Stimulated activated CD8-positive, alpha-beta memory T cell treated with anti-CD3 and anti-CD28 coated beads, Interleukin-2, amount 100 ng/mL, for 1 hour (primary cell): Measurements from ENCODE around the gene AGRN.
"Not testable (repeated sequence)": the region's sequence is repeated elsewhere in the genome, so short reads cannot be mapped to it uniquely, and the experiment has no call there.

Source experiments
- DNase-seq, 2 donors: peaks; one replicate each; pipeline ENCODE4 v3.0.0-alpha.2; 2020; ENCODE audit warnings: low read depth in 2 of 2

AGRN gene

GRCh38 chr1:981955-982558 lies 37.9 kb upstream of the AGRN start, which contains the start of gene PERM1:
PERM1 (minus strand) TSS chr1:982093; CDS start chr1:981029, 1,064 bp downstream.
- no peak for DNase-seq

- no peak for DNase-seq
Measured at GRCh38 chr1:982765-983436, 37.0 kb upstream of the AGRN start.

- peak; percentile 37 to 43 for DNase-seq
Measured at GRCh38 chr1:983798-984475, 36.0 kb upstream of the AGRN start.

GRCh38 chr1:984476-984814 lies 35.5 kb upstream of the AGRN start:
- DNase-seq, result no peak

GRCh38 chr1:985126-985525 lies 34.8 kb upstream of the AGRN start:
- DNase-seq, result no peak

GRCh38 chr1:988061-988460 lies 31.9 kb upstream of the AGRN start:
- not testable (repeated sequence) for DNase-seq

- not testable (repeated sequence) for DNase-seq
Measured at GRCh38 chr1:991275-991674, 28.6 kb upstream of the AGRN start.

- DNase-seq, result no peak
Measured at GRCh38 chr1:991895-992294, 28.0 kb upstream of the AGRN start.

GRCh38 chr1:992362-992761 lies 27.6 kb upstream of the AGRN start:
- no peak for DNase-seq

GRCh38 chr1:993379-993995 lies 26.4 kb upstream of the AGRN start:
- DNase-seq, result no peak

GRCh38 chr1:994546-994945 lies 25.4 kb upstream of the AGRN start:
- DNase-seq, result not testable (repeated sequence)

GRCh38 chr1:995665-996633 lies 24.0 kb upstream of the AGRN start:
- DNase-seq, result no peak

GRCh38 chr1:996851-997712 lies 22.8 kb upstream of the AGRN start:
- DNase-seq, result no peak

GRCh38 chr1:997713-997992 lies 22.3 kb upstream of the AGRN start:
- DNase-seq, result no peak

- no peak for DNase-seq
Measured at GRCh38 chr1:997993-998744, 21.8 kb upstream of the AGRN start.

GRCh38 chr1:998745-998994 lies 21.2 kb upstream of the AGRN start:
- DNase-seq, result no peak

GRCh38 chr1:998995-999724 lies 20.8 kb upstream of the AGRN start:
- DNase-seq, result no peak

GRCh38 chr1:999725-1000356 lies 20.1 kb upstream of the AGRN start, which contains the start of gene HES4:
HES4 (minus strand) TSS chr1:1000097; CDS start chr1:999973, 124 bp downstream.
- DNase-seq, result no peak
